B cell (primary cell): ENCODE results near the gene MTCL1.

Experiments
- EZH2 ChIP-seq: IDR thresholded peaks from 2 replicates; pipeline ENCODE4 v1.6.1; 2012; ENCODE audit warnings: borderline replicate concordance, low read depth, mild to moderate bottlenecking, moderate library complexity, low read length; ENCODE audit not compliant: insufficient read depth, poor library complexity, severe bottlenecking
- TF ChIP-seq, protein P1 (sequence below): fragments of 200-600 bp; IDR thresholded peaks from one replicate; pipeline ENCODE4 v1.8.0; 2022; ENCODE audit warnings: antibody characterized with exemption, mild to moderate bottlenecking

DNA sequence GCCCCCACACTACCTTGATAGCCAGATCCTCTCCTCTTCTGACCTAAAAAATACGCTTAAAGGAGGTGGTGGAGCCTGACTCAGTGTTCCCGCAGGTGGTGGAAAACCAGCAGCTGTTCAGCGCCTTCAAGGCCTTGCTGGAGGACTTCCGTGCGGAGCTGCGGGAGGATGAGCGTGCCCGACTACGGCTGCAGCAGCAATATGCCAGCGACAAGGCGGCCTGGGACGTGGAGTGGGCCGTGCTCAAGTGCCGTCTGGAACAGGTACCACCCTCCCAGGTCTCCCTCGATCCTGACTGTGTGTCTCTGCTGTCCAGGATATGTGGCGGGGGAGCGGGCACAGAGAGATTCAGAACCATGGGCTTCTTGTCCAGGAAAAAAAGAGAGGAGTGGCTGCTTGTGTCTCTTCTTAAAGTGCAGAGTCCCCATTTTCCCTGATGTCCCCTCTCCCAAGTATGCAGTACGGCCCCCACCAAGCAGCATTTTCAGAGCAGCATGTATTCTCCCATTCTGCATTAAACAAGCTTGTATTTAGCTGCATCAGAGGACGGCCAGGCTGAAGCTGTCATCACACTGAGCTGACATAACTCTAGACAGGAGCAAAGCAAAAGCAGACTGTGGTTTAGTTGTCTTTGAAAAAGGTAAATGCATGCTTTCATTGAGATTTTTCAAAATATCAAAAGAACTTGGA lies 101.6 kb downstream of the MTCL1 start:
- no peak for TF ChIP-seq EZH2
- TF ChIP-seq, protein P1, sequence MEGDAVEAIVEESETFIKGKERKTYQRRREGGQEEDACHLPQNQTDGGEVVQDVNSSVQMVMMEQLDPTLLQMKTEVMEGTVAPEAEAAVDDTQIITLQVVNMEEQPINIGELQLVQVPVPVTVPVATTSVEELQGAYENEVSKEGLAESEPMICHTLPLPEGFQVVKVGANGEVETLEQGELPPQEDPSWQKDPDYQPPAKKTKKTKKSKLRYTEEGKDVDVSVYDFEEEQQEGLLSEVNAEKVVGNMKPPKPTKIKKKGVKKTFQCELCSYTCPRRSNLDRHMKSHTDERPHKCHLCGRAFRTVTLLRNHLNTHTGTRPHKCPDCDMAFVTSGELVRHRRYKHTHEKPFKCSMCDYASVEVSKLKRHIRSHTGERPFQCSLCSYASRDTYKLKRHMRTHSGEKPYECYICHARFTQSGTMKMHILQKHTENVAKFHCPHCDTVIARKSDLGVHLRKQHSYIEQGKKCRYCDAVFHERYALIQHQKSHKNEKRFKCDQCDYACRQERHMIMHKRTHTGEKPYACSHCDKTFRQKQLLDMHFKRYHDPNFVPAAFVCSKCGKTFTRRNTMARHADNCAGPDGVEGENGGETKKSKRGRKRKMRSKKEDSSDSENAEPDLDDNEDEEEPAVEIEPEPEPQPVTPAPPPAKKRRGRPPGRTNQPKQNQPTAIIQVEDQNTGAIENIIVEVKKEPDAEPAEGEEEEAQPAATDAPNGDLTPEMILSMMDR = no peak
